HG03520 (cell line): Measurements from ENCODE around the gene RAPGEF3.

Source experiments
- ATAC-seq: cut with Tn5 transposase; IDR thresholded peaks from one replicate; pipeline ENCODE4 v1.9.1; 2021; ENCODE audit warnings: mild to moderate bottlenecking, moderate library complexity; ENCODE audit not compliant: unreplicated experiment

Gene RAPGEF3

DNA sequence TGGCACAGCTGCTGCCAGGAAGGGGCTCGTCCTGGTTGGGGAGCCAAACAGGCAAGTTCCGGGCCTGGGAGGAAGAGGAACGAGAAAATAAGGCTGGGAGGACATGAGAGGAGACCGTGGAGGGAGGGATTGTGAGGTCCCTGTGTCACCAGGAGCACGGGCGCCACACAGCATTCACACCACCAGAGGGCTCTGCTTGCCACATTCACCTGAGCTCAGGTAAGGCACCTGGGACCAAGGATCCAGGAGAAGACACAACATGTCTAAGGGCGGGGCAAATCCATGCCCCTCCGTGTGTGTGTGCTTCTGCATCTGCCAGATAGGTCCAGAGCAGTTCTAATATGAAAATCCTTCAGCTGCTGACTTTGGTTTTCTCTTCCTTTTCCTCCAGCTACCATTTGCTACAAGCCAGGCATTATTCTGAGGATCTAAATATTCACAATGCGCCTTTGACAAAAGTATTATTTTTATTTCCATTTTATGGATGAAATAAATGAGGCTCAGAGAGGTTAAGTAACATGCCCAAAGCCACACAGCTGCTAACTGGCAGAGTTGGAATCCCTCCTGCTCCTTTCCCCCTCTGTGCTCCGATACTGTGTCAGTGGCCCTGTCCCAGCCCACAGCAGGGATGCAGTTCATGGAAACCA, 14.6 kb downstream of the RAPGEF3 start:
- no peak for ATAC-seq

DNA sequence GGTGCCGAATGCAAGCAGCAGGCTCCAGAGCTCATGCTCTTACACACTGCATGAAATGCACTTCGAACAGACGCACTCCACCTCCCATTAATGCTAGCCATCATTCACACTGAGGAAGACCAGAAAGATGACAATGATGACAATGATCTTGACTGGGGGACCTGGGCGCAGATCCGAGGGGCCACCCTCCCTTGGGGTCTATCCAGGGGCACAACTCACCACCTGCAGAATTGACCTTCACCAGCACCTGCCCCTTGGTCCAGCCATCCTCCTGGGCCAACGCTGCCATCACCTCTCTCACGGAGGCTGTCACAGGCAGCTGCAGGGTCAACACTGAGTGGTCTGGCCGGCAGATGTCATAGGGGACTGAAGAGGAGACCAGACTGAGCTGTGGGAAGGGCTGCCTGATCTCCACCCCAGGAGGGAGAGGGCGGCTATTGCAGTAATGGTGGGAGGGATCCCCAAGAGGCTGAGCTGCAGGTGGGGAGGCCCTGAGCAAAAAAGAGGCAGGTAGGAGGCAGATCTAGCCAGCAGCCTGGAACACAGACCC, 15.3 kb downstream of the RAPGEF3 start:
- no peak for ATAC-seq

DNA sequence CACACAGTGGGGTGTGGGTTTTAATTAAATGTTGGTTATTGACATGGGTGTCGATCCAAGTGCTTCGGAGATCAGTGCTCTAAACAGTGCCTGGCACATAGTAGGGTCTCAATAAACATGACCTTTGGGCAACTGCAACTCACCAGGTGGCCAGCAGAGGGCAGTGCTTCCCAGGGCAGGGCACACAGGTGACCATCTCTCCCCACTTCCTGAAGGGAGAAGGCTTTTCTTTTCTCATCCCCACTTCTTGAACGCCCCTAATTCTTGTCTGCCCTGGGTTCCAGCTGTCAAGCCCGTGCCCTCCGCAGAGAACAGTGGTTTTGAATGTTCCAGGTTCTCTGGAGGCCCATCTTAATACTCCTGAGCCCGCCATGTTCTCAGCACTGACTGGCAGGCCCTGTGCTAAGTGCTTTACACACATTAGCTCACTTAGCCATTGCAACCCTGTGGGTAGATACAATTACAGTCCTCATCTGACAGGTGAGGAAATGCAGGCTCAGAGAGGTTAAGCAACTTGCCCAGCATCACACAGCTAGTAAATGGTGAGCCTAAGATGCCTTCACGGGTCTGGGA, 16.3 kb downstream of the RAPGEF3 start:
- no peak for ATAC-seq

DNA sequence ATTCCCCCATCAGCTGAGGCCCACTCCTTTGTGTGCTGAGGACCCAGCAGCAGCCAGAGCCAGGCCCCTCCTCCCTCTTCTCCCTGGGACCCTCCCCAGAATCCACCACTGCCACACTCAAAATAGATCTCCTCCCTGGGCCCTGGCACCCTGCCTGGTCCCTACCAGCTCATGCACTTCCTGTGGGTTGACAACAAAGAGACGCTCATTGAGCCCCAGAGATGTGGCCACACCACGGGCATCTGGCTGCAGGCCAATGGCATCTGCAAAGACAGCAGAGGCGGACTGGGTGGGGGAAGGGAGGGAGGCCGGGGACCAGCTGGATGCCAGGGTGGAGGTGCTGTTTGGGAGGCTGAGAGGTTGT, 17.4 kb downstream of the RAPGEF3 start:
- no peak for ATAC-seq

DNA sequence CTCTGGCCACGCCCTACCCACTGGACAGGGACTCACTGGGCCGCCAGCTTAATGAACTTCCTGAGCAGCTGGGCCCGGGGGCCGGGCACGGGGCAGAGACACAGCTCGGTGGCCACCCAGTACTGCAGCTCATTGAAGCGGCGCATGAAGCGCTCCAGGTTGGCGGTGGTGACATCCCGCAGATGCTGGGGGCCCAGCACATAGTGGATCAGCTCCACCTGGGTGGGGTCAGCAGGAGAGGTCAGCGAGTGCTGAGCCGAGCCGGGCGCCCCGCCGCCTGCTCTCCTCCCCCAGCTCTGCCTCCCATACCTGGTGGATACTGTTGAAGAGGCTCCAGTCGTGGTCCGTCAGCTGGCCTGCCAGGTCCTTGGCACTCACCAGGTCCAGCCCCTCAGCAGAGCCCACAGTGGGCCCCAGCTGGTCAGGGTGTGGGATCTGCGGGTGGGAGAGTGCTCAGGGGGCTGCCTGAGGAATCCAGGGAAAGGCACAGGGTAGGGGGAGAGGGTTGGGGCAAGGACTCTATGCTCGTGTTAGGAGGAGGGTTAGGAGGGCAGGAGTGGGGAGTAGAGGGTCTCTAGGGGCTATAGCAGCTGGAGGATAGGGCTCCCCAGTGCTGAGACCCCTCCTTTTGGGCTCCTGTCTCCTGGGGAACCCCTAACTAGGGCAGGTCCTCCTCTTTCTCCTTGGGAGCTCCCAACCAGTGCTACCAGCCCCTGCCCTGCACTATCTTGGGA, 17.9 kb downstream of the RAPGEF3 start:
- no peak for ATAC-seq

DNA sequence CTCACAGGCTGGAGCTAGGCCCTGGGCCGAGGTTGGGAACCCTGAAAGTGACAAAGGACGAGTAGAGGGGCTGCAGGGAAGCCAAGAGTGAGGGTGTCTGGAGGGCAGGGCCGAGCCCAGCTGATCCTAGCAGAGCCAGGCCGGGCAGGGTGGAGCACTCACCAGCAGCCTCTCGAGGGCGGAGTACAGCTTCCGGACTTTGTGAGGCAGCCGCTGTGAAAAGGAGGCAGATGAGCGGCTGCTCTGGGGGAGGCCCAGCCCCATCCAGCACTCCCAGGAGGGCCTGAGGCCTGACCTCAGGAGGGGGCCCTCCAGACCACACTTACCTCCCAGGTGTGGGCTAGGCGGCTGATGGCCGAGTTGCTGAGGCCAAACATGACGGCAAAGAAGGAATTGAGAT, 18.7 kb downstream of the RAPGEF3 start:
- ATAC-seq: no peak

DNA sequence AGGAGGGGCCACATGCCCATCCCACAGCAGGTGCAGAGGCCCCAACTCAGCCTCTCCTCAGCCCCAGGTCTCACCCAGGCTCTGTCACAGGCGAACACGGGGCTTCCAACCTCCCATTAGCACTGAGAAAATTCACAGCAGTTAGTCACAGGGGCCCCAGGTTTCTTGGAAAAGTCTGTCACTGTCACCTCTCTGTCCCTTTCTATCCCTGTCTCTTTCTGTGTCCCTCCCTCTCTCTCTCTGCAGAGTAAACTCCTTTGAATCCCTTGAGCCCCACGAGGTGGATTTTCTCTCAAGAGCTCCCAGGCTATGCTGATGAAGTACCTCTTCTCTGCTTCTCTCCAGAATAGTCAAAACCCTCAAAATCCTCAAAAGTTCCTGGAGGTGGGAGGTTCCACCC, 19.4 kb downstream of the RAPGEF3 start:
- no peak for ATAC-seq

DNA sequence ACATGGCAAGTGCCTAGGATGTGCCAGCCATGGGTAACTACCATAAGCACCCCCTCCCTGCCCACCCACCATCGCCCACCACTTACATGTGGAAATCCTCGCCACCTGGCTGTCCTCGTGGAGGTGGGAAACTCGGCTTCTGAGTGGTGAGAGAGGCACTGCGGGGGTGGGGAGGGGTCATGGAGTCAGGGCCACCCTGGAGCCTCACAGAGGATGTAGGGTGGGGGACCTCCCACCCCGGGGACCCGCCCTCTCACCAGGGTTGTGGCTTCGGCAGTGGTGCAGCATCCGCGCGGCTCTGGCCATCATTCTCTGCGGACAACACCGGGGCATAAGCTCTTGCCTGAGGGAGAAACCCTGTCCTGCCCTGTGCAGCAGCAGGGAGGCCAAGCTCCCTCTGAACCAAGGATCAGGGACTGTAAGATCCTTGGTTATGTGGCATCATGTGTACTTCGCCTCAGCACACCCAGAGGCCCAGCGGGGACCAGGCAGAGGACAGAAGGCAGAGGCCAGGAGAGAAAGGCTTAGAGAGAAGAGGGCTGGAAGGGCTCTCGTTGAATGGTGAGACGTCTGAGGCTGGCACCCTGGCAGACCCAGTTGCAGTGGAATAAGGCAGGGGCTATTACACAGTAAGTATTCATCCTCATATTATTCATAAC, 20.6 kb downstream of the RAPGEF3 start:
- no peak for ATAC-seq

DNA sequence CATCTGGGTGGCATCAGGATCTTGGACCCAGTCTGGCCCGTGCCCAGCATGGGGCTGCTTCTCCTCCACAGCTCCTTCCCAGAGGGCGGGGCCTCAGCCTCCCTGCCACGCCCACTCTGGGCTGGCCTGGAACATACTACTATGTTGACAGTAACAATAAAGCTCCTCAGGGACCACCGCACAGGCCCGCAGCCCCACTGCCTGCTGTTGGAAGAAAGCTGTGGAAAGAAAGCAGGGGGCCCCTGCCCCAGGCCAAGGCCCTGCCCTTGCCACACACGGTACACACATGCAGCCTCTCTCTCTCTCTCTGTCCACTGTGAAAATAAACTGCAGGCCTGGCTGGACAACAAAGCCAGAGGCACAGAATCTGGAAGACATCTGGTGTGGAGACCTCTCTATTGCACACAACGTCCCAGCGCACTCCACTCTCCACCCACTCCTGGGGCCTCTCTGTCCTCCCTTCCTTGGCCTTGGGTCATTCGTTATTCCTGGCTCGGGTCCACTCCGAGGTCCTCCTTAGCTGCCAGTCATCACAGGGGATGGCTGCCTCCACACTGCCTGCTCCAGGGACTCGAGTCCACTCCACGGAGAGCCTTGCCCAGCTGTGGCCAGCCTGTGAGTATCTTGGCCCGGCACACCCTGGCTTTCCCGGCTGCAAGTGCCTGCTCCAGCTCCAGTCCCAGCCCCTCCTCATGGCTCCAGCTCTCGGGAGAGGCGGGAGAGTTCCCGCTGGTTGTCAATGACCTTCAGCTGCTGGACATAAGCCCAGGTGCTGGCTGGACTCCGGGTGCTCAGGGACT, 21.6 kb downstream of the RAPGEF3 start:
- ATAC-seq: no peak

DNA sequence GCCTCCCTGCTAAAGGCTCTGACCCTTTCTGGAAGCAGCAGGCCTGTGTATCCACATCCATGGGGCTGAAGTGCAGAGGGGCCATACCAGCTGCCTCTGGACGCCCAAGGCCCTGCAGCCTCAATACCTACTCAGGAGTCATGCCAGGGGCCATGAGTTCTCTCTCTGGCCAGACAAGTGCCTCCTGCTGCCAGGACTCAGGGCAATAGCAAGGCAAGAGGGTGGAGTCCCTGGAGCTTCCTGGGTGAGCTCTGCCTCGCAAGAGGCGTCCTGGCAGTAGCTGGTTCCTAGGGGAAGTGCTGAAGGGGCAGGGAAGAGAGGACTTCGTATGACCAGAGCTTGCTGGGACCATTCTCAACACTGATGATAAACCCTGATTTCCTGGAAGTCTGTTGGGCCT, 22.5 kb downstream of the RAPGEF3 start:
- ATAC-seq: no peak

DNA sequence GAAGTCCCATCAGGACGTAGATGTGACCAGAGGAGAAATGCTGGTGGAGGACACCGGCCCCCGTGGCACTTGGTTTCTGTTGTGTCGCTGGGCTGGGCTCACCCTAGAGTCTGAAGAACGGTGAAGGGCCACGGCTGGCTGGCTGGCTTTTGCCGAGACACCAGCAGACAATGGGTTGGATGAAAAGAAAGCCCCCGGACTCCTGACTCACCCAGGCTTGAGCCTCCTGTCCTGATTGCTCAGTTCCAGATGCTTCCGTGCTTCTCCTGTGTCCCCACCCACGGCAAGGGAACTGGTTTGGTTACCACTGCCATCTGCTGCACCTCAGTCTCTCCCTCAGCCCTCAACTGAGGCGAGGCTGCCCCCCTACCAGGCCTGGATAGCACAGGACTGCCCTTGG, 23.0 kb downstream of the RAPGEF3 start:
- no peak for ATAC-seq

DNA sequence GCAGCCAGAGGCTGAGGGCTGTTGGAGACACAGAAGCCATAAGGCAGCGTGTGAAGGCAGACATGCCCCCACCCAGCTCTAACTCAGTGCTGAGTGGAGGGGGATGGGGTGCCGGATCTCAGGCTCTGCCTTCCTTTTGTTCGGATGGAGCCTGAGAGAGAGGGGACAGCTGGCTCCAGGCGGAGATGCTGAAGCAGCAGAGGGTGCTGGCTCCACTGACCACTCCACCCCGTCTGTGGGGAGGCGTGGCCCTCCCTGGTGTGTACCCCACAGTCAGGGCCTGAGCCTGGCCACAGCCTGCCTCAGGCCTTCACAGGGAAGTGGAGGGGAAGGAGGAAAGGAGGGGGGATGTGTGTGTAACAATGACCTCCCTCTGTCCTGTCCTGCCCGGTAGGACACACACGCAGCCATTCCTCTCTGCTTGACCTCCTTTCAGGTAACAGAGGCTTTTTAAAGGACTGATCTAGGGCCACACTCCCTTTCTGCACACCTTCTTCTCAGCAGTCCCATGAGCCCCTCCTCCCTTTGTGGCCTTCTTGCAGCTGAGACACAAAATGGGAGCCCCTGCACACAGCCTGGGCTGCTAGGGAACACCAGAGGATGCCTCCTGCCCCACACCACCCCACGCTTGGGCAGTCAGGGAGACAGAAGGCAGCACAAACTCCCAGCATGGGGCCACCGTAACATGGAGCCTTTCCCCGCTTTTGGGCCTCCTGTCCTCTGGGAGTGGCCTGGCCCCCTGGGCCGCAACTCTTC, 23.8 kb downstream of the RAPGEF3 start:
- ATAC-seq: no peak

DNA sequence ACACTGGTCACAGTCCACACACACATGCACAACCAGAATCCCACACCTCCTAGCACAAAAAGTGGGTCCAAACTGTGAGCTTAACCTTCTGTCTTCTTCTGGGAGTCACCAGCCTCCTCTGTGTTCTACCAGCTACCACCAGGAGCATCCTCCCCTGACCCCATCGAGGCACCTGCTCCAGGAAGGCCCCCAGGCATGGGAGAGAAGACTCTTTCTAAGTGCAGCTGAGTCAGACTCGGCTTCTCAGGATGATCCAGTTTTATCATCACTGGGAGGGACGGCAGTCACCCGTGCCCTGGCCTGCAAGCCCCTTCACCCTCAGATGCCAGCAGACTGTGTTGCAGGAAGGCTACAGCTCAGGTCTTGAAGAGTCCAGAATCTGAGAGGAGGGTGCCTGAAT, 25.5 kb downstream of the RAPGEF3 start:
- ATAC-seq: no peak

DNA sequence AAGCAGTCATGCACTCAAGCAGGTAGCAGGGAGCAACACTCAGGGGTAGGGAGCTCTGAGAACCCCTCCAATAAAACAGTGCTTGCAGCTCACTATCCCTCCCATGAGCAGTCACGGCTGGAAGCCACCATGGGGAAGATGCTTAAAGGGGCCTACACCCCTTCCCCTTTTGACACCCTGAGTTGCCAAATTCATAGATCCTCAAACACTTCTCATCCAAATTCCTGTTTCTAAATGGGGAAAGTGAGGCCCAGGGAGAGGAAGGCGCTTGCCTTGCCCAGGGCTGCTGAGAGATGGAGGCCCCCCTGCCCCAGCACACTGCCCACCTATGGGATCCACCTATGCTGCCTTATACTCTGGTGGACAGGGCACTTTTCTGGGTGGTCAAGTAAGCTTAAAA, 26.2 kb downstream of the RAPGEF3 start:
- ATAC-seq: no peak

DNA sequence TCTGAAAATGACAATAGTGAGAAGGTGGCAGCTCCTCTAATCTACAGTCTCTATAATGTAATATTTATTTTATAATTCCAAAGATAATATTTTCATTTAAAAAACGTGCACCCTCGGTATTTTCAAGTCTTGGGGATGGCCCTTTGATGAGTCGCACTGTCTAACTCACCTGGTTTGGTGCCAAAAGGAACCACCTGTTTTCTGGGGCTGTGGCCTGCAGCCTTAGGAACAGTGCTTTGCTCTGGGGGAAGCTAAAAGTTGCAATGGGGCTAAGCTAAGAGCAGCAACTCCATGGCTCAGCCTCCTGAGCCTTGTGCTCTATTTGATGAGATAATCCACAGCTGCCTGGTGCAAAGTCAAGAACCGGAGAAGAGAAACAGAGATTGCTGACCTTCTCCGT, 27.0 kb downstream of the RAPGEF3 start:
- ATAC-seq: no peak

DNA sequence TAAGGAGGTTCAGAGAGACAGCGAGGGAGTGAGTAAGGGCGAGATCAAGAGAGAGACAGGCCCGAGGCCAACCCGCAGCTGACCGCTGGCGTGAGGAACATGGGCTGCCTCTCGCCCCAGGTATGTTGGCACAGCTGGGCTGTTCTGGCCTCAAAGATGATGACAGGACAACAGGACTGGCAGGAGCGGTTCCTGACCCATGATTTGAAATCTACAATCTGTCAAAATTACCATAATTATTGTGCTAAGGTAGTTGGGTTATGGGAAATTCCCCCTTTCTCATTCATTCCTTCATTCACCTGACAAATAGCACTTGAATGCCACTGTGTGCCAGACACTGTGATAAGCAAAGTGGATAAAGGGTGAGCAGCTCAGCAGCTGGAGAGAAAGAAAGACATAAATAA, 28.3 kb downstream of the RAPGEF3 start:
- no peak for ATAC-seq

DNA sequence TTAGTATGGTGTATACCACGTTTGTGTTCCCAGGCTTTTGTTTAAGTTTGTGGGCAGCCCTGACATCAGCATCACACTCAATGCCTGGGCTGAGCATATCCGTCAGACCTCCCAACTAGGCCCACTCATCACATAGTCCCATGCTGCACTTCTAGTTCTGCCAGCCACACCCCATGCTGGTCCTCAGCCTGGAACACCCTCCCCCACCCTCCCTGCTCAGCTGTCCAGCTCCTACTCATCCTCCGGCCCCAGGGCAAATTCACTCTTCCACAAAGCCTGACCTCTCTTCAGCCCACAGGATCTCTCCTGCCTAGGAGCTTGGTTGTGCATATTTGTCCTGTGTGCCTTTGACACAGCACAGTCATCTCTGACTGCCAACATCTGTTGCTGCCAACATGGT, 29.4 kb downstream of the RAPGEF3 start:
- no peak for ATAC-seq

DNA sequence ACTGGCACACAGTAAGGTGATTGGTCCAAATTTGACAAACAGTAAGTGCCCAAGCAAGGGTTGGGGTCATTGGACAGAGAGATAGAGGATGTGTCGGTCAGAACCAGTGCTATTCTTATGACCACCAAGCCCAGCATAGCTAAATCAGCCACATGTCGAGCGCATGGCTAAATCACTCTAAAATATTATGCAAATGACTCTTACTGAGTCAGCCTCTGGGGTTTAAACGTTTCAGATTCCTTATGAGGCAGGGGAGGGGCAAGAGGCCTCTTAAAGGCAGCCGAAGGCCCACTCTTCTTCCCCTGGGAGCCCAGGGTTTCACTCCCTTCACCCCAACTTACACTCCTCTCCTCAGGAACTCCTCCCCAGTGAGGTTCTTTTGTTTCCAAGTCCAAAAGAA, 32.8 kb downstream of the RAPGEF3 start:
- peak; percentile 60 for ATAC-seq

DNA sequence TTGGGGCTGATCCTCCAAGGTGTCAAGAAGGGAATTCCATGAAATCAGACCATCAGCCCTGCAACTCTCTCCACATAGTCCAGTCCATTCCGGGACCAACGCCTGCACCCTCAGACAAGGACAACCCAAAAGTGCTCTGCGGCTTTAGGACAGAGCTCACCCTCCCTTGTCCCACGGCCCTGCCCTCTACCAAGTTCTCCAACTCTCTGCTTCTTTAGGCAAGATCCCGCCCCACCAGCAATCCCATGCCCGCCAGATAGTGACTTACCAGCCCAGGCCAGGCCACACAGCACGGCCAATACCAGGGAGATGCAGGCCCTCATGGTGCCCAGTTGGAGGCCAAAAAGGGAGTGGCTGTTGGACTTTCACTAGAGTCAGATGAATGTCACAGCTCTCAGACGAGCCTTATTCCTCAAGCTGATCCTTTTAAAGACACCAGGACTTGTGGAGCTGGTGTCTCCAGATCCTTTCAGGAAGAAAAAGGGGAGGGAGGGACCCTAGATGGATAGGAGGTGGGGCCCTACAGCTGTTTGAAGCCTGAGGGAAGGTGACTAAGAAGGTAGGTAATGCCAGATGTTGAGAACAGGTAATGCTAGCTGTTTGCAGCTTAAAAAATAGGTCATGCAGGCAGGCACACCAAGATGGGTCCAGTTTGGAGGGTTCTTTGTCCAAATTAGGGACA, 33.4 kb downstream of the RAPGEF3 start, which contains the start of gene ENDOU:
TSS of gene ENDOU (minus strand) at position 400 of the 682 bp plus-strand sequence. CDS start at position 323, 77 bp downstream.
- no peak for ATAC-seq
